ENCODE results near the gene CALML3. TPM values are rescaled to one million over a fixed set of nuclear protein-coding genes. Genes with fewer than 3 reads are reported as not detected.

CALML3 gene
- total RNA-seq, 1 experiment from 2014 or later = not detected

DNA sequence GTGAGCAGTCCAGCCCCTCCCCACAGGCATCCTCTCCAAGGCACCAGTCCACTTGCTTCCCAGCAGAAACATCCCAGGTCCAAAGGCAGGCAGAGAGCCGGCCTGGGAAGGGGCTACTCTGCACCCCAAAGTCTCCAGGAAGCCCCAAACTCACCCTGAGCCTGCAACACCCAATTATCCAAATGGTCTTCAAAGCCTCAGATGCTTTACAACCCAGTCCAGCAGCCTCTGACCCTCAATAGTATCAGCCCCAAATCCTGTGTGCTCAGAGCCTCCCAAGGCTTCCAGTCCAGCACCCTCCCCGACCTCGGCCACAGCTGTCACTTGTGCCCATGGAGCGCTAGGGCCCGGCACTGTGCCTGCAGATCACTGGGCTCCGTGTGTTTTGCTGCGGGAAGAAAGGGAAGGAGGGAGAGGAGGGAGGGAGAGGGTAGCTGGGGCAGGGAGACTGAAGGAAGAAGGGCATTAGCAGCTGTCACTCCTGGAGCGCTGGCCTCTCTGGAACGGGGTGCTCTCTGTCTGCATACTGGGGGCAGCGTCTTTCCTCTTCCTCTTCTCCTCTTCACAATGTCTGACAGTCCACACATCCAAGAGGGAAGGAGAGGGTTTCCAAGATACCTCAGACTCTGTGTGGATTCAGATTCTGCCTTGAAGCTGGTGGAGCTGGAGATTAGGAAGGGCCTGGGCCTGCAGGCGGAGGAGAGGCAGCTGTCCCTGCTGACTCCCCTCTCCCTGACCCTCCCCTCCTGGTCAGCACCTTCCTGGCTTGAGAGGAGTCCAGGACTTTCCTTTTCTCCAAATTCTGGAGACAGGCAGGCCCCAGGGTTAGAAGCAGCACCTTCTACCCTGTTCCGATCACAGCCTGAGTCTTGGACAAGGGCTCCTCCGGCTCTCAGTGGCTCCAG lies 38.6 kb upstream of the CALML3 start:
- DNase-seq = no peak
- H3K4me1 ChIP-seq (replicated peaks; ENCODE audit: insufficient read depth) = peaks cover 22% of the 10 kb centered on the region
- no peak overlapping the region for H3K27ac ChIP-seq
- no peak overlapping the region for H3K4me2 ChIP-seq
- H3K9me3 ChIP-seq (ENCODE audit: insufficient read depth, low read depth) = no peaks in the 10 kb centered on the region
- BruUV-seq (replicated peaks) = no TSS peak
- intact Hi-C loops (cut with micrococcal nuclease; ENCODE audit: unreplicated experiment) = no loop called here
- H3K4me3 ChIP-seq = no peak overlapping the region
- no peaks in the 10 kb centered on the region for H4K20me1 ChIP-seq (ENCODE audit: insufficient read depth)
- no peaks in the 10 kb centered on the region; the same call in 1 of the 2 replicates for H3K79me2 ChIP-seq (ENCODE audit: low read depth)
- no peaks in the 10 kb centered on the region for H3K36me3 ChIP-seq (ENCODE audit: low read depth)
- H2AFZ ChIP-seq = no peak overlapping the region
- POLR2A ChIA-PET (ENCODE audit: unreplicated experiment) = interaction anchor here (0.5 to 0.6 kb wide), 4 partner anchors 12 to 329 kb away, joined by 3 read pairs; no protein-coding TSS in a partner anchor
- no peaks in the 10 kb centered on the region for H3K27me3 ChIP-seq (ENCODE audit: insufficient read depth, low read depth)
- H3K9me2 ChIP-seq (ENCODE audit: insufficient read depth) = no peaks in the 10 kb centered on the region
- H3F3A ChIP-seq (ENCODE audit: insufficient read depth, low read depth) = peaks cover 20% of the 10 kb centered on the region
- CTCF ChIA-PET = no interaction called here
- TF ChIP-seq, protein P1, sequence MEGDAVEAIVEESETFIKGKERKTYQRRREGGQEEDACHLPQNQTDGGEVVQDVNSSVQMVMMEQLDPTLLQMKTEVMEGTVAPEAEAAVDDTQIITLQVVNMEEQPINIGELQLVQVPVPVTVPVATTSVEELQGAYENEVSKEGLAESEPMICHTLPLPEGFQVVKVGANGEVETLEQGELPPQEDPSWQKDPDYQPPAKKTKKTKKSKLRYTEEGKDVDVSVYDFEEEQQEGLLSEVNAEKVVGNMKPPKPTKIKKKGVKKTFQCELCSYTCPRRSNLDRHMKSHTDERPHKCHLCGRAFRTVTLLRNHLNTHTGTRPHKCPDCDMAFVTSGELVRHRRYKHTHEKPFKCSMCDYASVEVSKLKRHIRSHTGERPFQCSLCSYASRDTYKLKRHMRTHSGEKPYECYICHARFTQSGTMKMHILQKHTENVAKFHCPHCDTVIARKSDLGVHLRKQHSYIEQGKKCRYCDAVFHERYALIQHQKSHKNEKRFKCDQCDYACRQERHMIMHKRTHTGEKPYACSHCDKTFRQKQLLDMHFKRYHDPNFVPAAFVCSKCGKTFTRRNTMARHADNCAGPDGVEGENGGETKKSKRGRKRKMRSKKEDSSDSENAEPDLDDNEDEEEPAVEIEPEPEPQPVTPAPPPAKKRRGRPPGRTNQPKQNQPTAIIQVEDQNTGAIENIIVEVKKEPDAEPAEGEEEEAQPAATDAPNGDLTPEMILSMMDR (conservative IDR thresholded peaks at IDR 0.05) = no peak
- no peak for TF ChIP-seq EZH2 (IDR thresholded peaks at IDR 0.05; ENCODE audit: low read depth)

DNA sequence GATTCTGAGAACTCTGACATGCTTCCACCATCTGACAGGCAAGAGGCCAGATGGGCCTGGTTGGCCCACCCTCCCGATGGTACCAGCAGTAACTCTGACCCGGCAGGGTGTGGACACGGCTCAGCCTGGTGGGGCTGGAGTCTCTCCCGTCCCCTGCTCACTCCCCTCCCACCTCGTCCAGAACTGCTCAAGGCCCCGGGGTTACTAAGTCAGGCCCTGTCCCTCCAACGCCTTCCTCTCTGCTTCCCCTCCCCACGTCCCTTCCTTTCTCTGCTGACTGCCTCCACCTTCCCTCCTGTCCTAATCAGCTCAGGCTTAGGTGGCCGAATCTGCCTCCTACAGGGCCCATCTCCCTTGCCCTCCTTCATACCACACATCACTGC lies 37.9 kb upstream of the CALML3 start:
- TF ChIP-seq, protein P1 (conservative IDR thresholded peaks at IDR 0.05) = no peak
- TF ChIP-seq EZH2 (IDR thresholded peaks at IDR 0.05; ENCODE audit: low read depth) = no peak
- BruUV-seq (replicated peaks) = no TSS peak

GRCh38 chr10:5488272-5489161 lies 36.2 kb upstream of the CALML3 start:
- H3K27ac ChIP-seq = peak overlapping the region; percentile 98
- H3K9me2 ChIP-seq (ENCODE audit: insufficient read depth) = no peaks in the 10 kb centered on the region
- TF ChIP-seq, protein P1 (conservative IDR thresholded peaks at IDR 0.05) = 0 out of 2 replicates have a peak, but pooled peaks have one; percentile 16
- TF ChIP-seq EZH2 (IDR thresholded peaks at IDR 0.05; ENCODE audit: low read depth) = no peak
- H3F3A ChIP-seq (ENCODE audit: insufficient read depth, low read depth) = peaks cover 24% of the 10 kb centered on the region
- no peaks in the 10 kb centered on the region for H4K20me1 ChIP-seq (ENCODE audit: insufficient read depth)
- intact Hi-C loops (cut with micrococcal nuclease; ENCODE audit: unreplicated experiment) = loop anchor here (1.0 kb wide), 6 partner anchors 22 to 135 kb away; no protein-coding TSS in a partner anchor
- H3K9me3 ChIP-seq (ENCODE audit: insufficient read depth, low read depth) = no peaks in the 10 kb centered on the region
- H3K4me2 ChIP-seq = peak overlapping the region; percentile 73
- BruUV-seq (replicated peaks) = TSS peak; percentile 59
- DNase-seq = peak; percentile 94 to 97
- peaks cover 37% of the 10 kb centered on the region for H3K4me1 ChIP-seq (replicated peaks; ENCODE audit: insufficient read depth)
- H3K27me3 ChIP-seq (ENCODE audit: insufficient read depth, low read depth) = no peaks in the 10 kb centered on the region
- POLR2A ChIA-PET (ENCODE audit: unreplicated experiment) = interaction anchor here (0.6 to 1.6 kb wide), 12 partner anchors 42 to 1704 kb away, joined by 3 to 13 read pairs (median 6); no protein-coding TSS in a partner anchor
- peak overlapping the region; percentile 45; the same call in 1 of the 2 replicates for H3K4me3 ChIP-seq
- 0 out of 2 replicates have a peak overlapping the region, but pooled peaks have one; percentile 58 for H2AFZ ChIP-seq
- CTCF ChIA-PET = interaction anchor here (0.5 to 1.2 kb wide), 3 partner anchors 59 to 134 kb away, joined by 4 to 7 read pairs (median 7); no protein-coding TSS in a partner anchor
- H3K36me3 ChIP-seq (ENCODE audit: low read depth) = no peaks in the 10 kb centered on the region
- no peaks in the 10 kb centered on the region; the same call in 1 of the 2 replicates for H3K79me2 ChIP-seq (ENCODE audit: low read depth)

More for the DNA sequence above, 37.9 kb upstream of the CALML3 start:
- no peaks in the 10 kb centered on the region; the same call in 1 of the 2 replicates for H3K79me2 ChIP-seq (ENCODE audit: low read depth)
- H3K9me3 ChIP-seq (ENCODE audit: insufficient read depth, low read depth) = no peaks in the 10 kb centered on the region
- H4K20me1 ChIP-seq (ENCODE audit: insufficient read depth) = no peaks in the 10 kb centered on the region
- peaks cover 20% of the 10 kb centered on the region for H3F3A ChIP-seq (ENCODE audit: insufficient read depth, low read depth)
- H3K27ac ChIP-seq = no peak overlapping the region
- ChIA-PET POLR2A (ENCODE audit: unreplicated experiment) (interaction anchor here (0.5 to 0.6 kb wide), 3 partner anchors 12 to 328 kb away, joined by 3 read pairs; no protein-coding TSS in a partner anchor), CTCF (no interaction called here)
- H3K4me3 ChIP-seq = no peak overlapping the region
- H3K27me3 ChIP-seq (ENCODE audit: insufficient read depth, low read depth) = no peaks in the 10 kb centered on the region
- H3K4me1 ChIP-seq (replicated peaks; ENCODE audit: insufficient read depth) = peaks cover 22% of the 10 kb centered on the region
- no peak overlapping the region for H2AFZ ChIP-seq
- intact Hi-C loops (cut with micrococcal nuclease; ENCODE audit: unreplicated experiment) = no loop called here
- H3K9me2 ChIP-seq (ENCODE audit: insufficient read depth) = no peaks in the 10 kb centered on the region
- no peaks in the 10 kb centered on the region for H3K36me3 ChIP-seq (ENCODE audit: low read depth)
- H3K4me2 ChIP-seq = no peak overlapping the region
- DNase-seq = no peak
